Measurements from ENCODE around the gene RAB11FIP4.
A peak's percentile ranks its signal among the peaks of the same experiment; 100 is the strongest.

RAB11FIP4 gene

GRCh38 chr17:31392856-31393748 is 1.6 kb downstream of the RAB11FIP4 start:
- Histone ChIP-seq H3K4me3 (ENCODE audit: low read depth, low read length) (no peak overlapping the region), H3K36me3 (ENCODE audit: control insufficient read depth, insufficient read depth, low read length) (no peaks in the 10 kb centered on the region), H3K27me3 (ENCODE audit: control insufficient read depth, insufficient read depth, low read length) (peaks cover 3% of the 10 kb centered on the region), H3K4me1 (peaks cover 12% of the 10 kb centered on the region), H2AFZ (peak overlapping the region; percentile 85), H3K9ac (no peak overlapping the region), H3K4me2 (ENCODE audit: low read length) (no peak overlapping the region), H3K9me3 (ENCODE audit: control insufficient read depth, low read length) (no peaks in the 10 kb centered on the region), H3K27ac (peak overlapping the region; percentile 80), H3K79me2 (peaks cover 3% of the 10 kb centered on the region)
- TF ChIP-seq CTCF (IDR thresholded peaks at IDR 0.05) = no peak

- no peak overlapping the region for H3K27ac ChIP-seq
- H3K4me1 ChIP-seq = peaks cover 12% of the 10 kb centered on the region
- no peaks in the 10 kb centered on the region for H3K36me3 ChIP-seq (ENCODE audit: control insufficient read depth, insufficient read depth, low read length)
- H3K9ac ChIP-seq = no peak overlapping the region
- no peak overlapping the region for H2AFZ ChIP-seq
- H3K27me3 ChIP-seq (ENCODE audit: control insufficient read depth, insufficient read depth, low read length) = peaks cover 3% of the 10 kb centered on the region
- peaks cover 3% of the 10 kb centered on the region for H3K79me2 ChIP-seq
- H3K9me3 ChIP-seq (ENCODE audit: control insufficient read depth, low read length) = no peaks in the 10 kb centered on the region
- H3K4me3 ChIP-seq (ENCODE audit: low read depth, low read length) = no peak overlapping the region
- no peak for TF ChIP-seq CTCF (IDR thresholded peaks at IDR 0.05)
- no peak overlapping the region for H3K4me2 ChIP-seq (ENCODE audit: low read length)
These were observed 2.3 kb downstream of the RAB11FIP4 start for GRCh38 chr17:31393749-31394146.

- Histone ChIP-seq H3K36me3 (ENCODE audit: control insufficient read depth, insufficient read depth, low read length) (no peaks in the 10 kb centered on the region), H3K9me3 (ENCODE audit: control insufficient read depth, low read length) (no peaks in the 10 kb centered on the region), H3K79me2 (peaks cover 3% of the 10 kb centered on the region), H3K4me3 (ENCODE audit: low read depth, low read length) (no peak overlapping the region), H2AFZ (no peak overlapping the region), H3K4me2 (ENCODE audit: low read length) (no peak overlapping the region), H3K9ac (no peak overlapping the region), H3K27ac (no peak overlapping the region), H3K4me1 (peaks cover 12% of the 10 kb centered on the region), H3K27me3 (ENCODE audit: control insufficient read depth, insufficient read depth, low read length) (peaks cover 3% of the 10 kb centered on the region)
- no peak for TF ChIP-seq CTCF (IDR thresholded peaks at IDR 0.05)
These were observed 3.1 kb downstream of the RAB11FIP4 start for GRCh38 chr17:31394544-31394943.

- Histone ChIP-seq H3K79me2 (peaks cover 3% of the 10 kb centered on the region), H3K36me3 (ENCODE audit: control insufficient read depth, insufficient read depth, low read length) (no peaks in the 10 kb centered on the region), H3K9me3 (ENCODE audit: control insufficient read depth, low read length) (no peaks in the 10 kb centered on the region), H3K27me3 (ENCODE audit: control insufficient read depth, insufficient read depth, low read length) (no peaks in the 10 kb centered on the region), H3K4me3 (ENCODE audit: low read depth, low read length) (no peak overlapping the region), H3K4me2 (ENCODE audit: low read length) (no peak overlapping the region), H2AFZ (no peak overlapping the region), H3K4me1 (peaks cover 12% of the 10 kb centered on the region), H3K9ac (no peak overlapping the region), H3K27ac (no peak overlapping the region)
- no peak for TF ChIP-seq CTCF (IDR thresholded peaks at IDR 0.05)
These were observed 5.9 kb downstream of the RAB11FIP4 start for GRCh38 chr17:31397256-31397939.
